Neural progenitor cell (in vitro differentiated cells): ENCODE measurements around the gene UNC93B1. TPM values are rescaled to one million over a fixed set of nuclear protein-coding genes. Genes with fewer than 3 reads are reported as not detected.

Source experiments
- DNase-seq: peaks from one replicate; pipeline ENCODE4 v3.0.0-alpha.2; 2016; ENCODE audit warnings: low spot score
- H2AFZ ChIP-seq: fragments of 200-600 bp; sonication (generic); replicated peaks from 2 replicates; pipeline ENCODE4 v1.6.1; 2016; ENCODE audit warnings: antibody characterized with exemption
- H3F3A ChIP-seq: fragments of 200-600 bp; sonication (generic); 2 replicates; pipeline ENCODE4 v1.6.1; 2016; ENCODE audit warnings: antibody characterized with exemption, low read depth
- H3K27ac ChIP-seq: fragments of 200-600 bp; sonication (generic); 2 replicates; pipeline ENCODE4 v1.5.1; 2016; ENCODE audit warnings: mild to moderate bottlenecking
- H3K27me3 ChIP-seq: fragments of 200-600 bp; sonication (generic); 2 replicates; pipeline ENCODE4 v1.6.1; 2016; ENCODE audit warnings: mild to moderate bottlenecking, moderate library complexity
- H3K36me3 ChIP-seq: fragments of 200-600 bp; sonication (generic); 2 replicates; pipeline ENCODE4 v1.5.1; 2016
- H3K4me1 ChIP-seq: fragments of 200-600 bp; sonication (generic); 2 replicates; pipeline ENCODE4 v1.6.1; 2016; ENCODE audit warnings: mixed run types
- H3K4me2 ChIP-seq: fragments of 200-600 bp; sonication (generic); 2 replicates; pipeline ENCODE4 v1.6.1; 2016
- H3K4me3 ChIP-seq: fragments of 200-600 bp; sonication (generic); 2 replicates; pipeline ENCODE4 v1.5.1; 2016
- H3K79me2 ChIP-seq: fragments of 200-600 bp; sonication (generic); 2 replicates; pipeline ENCODE4 v1.6.1; 2016; ENCODE audit warnings: low read depth
- H3K9ac ChIP-seq: fragments of 200-600 bp; sonication (generic); 2 replicates; pipeline ENCODE4 v1.6.1; 2016
- H3K9me3 ChIP-seq: fragments of 200-600 bp; sonication (generic); 2 replicates; pipeline ENCODE4 v1.5.1; 2016; ENCODE audit warnings: low read depth
- H4K20me1 ChIP-seq: fragments of 200-600 bp; sonication (generic); 2 replicates; pipeline ENCODE4 v1.6.1; 2016; ENCODE audit warnings: low read depth
- H3K27ac Mint-ChIP-seq: 3 replicates; pipeline ENCODE4 v1.8.0; 2021; ENCODE audit warnings: mixed read lengths
- H3K27me3 Mint-ChIP-seq: 2 replicates; pipeline ENCODE4 v1.8.0; 2022; ENCODE audit warnings: low read depth, mild to moderate bottlenecking, inconsistent platforms, moderate library complexity, mixed read lengths; ENCODE audit not compliant: insufficient read depth
- H3K36me3 Mint-ChIP-seq: 3 replicates; pipeline ENCODE4 v1.8.0; 2021; ENCODE audit warnings: mixed read lengths
- H3K4me1 Mint-ChIP-seq: 3 replicates; pipeline ENCODE4 v1.8.0; 2021; ENCODE audit warnings: mixed read lengths
- H3K4me3 Mint-ChIP-seq: 3 replicates; pipeline ENCODE4 v1.8.0; 2021; ENCODE audit warnings: mild to moderate bottlenecking, moderate library complexity, mixed read lengths
- H3K9me3 Mint-ChIP-seq: 3 replicates; pipeline ENCODE4 v1.8.0; 2020; ENCODE audit warnings: mixed read lengths
- EZH2 ChIP-seq: fragments of 200-600 bp; sonication (generic); IDR thresholded peaks from 2 replicates; pipeline ENCODE4 v1.6.1; 2017; ENCODE audit warnings: antibody characterized with exemption, mild to moderate bottlenecking, moderate library complexity
- EZH2phosphoT487 ChIP-seq: fragments of 200-600 bp; sonication (generic); IDR thresholded peaks from 2 replicates; pipeline ENCODE4 v1.6.1; 2017; ENCODE audit warnings: antibody characterized with exemption
- total RNA-seq: library from RNA; depleted of rRNA; stranded (reverse); fragments of >200 nt; gene quantifications from 2 replicates; pipeline ENCODE4 v1.2.3, GENCODE V29; 2015; ENCODE audit warnings: low replicate concordance
- TF ChIP-seq, protein P1 (sequence below): fragments of 200-600 bp; sonication (generic); IDR thresholded peaks from 2 replicates; pipeline ENCODE4 v1.5.1; 2017; ENCODE audit warnings: antibody characterized with exemption, mild to moderate bottlenecking

The UNC93B1 gene
- total RNA-seq, 1 donor from 2014 or later, result 8.8 TPM

GRCh38 chr11:68010090-68011041 is 6.5 kb upstream of the UNC93B1 start, which contains the start of gene ALDH3B1:
Gene ALDH3B1, plus strand, starts transcription at chr11:68010327. Its CDS starts 4,971 bp downstream, at chr11:68015298.
- H3K36me3 Mint-ChIP-seq, result no peaks in the 10 kb centered on the region
- H3K9me3 ChIP-seq, result no peaks in the 10 kb centered on the region
- H3K27me3 ChIP-seq, result no peaks in the 10 kb centered on the region
- H3K4me1 Mint-ChIP-seq, result peaks cover 57% of the 10 kb centered on the region
- no peaks in the 10 kb centered on the region for H3K79me2 ChIP-seq
- H3K27me3 Mint-ChIP-seq, result peaks cover 16% of the 10 kb centered on the region
- H3K4me2 ChIP-seq, result peak within 1 kb of the TSS; percentile 24
- DNase-seq, result peak; percentile 57
- H3K27ac Mint-ChIP-seq, result peak within 1 kb of the TSS; percentile 95
- no peaks in the 10 kb centered on the region for H3K9me3 Mint-ChIP-seq
- H3K9ac ChIP-seq, result no peak within 1 kb of the TSS
- no peaks in the 10 kb centered on the region for H4K20me1 ChIP-seq
- H3K4me3 ChIP-seq, result no peak within 1 kb of the TSS
- peaks cover 14% of the 10 kb centered on the region for H3K4me1 ChIP-seq
- H3K36me3 ChIP-seq, result no peaks in the 10 kb centered on the region
- peaks cover 8% of the 10 kb centered on the region for H3F3A ChIP-seq
- TF ChIP-seq EZH2, result no peak
- TF ChIP-seq, protein P1, sequence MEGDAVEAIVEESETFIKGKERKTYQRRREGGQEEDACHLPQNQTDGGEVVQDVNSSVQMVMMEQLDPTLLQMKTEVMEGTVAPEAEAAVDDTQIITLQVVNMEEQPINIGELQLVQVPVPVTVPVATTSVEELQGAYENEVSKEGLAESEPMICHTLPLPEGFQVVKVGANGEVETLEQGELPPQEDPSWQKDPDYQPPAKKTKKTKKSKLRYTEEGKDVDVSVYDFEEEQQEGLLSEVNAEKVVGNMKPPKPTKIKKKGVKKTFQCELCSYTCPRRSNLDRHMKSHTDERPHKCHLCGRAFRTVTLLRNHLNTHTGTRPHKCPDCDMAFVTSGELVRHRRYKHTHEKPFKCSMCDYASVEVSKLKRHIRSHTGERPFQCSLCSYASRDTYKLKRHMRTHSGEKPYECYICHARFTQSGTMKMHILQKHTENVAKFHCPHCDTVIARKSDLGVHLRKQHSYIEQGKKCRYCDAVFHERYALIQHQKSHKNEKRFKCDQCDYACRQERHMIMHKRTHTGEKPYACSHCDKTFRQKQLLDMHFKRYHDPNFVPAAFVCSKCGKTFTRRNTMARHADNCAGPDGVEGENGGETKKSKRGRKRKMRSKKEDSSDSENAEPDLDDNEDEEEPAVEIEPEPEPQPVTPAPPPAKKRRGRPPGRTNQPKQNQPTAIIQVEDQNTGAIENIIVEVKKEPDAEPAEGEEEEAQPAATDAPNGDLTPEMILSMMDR, result no peak
- peak within 1 kb of the TSS; percentile 51 for H2AFZ ChIP-seq
- peak within 1 kb of the TSS; percentile 30 for H3K4me3 Mint-ChIP-seq
- no peak within 1 kb of the TSS for H3K27ac ChIP-seq

DNA sequence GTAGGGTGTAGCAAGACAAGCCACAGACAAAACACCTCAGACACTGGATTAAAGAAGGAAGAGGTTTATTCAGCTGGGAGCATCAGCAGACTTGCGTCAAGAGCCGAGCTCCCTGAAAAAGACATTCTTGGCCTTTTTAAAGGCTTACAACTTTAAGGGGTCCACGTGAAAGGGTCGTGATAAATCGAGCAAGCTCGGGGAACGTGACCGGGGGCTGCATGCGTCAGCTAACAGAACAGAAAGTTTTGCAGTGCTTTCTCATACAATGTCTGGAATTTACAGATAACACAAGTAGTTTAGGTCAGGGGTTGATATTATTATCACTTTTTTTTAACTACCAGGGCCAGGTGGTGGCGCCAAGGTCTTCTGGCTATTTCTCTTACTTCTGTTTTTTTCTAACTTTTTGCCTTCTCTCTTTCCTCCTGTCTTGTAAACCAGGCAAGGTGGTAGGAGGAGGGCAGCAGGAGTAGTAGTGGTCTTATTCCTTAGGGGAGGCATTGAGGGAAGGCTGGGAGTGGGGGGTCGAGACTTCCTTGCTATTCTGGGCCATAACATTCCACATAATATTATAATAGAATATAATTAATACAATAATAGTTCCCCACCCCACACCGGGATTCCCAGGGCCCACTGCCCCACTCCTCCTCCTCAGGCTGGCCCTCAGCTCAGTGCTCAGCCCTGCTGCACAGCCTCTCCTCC is 5.6 kb upstream of the UNC93B1 start:
- H4K20me1 ChIP-seq, result no peaks in the 10 kb centered on the region
- peak overlapping the region; percentile 30 for H3K4me3 Mint-ChIP-seq
- no peaks in the 10 kb centered on the region for H3K36me3 ChIP-seq
- H3F3A ChIP-seq, result peaks cover 8% of the 10 kb centered on the region
- H2AFZ ChIP-seq, result no peak overlapping the region
- H3K36me3 Mint-ChIP-seq, result no peaks in the 10 kb centered on the region
- peaks cover 15% of the 10 kb centered on the region for H3K27me3 Mint-ChIP-seq
- H3K79me2 ChIP-seq, result no peaks in the 10 kb centered on the region
- no peaks in the 10 kb centered on the region for H3K9me3 ChIP-seq
- H3K9me3 Mint-ChIP-seq, result no peaks in the 10 kb centered on the region
- peak overlapping the region; percentile 78 for H3K27ac Mint-ChIP-seq
- peaks cover 14% of the 10 kb centered on the region for H3K4me1 ChIP-seq
- peaks cover 59% of the 10 kb centered on the region for H3K4me1 Mint-ChIP-seq
- H3K9ac ChIP-seq, result no peak overlapping the region
- TF ChIP-seq, protein P1, result no peak
- no peak for TF ChIP-seq EZH2phosphoT487
- TF ChIP-seq EZH2, result no peak
- no peak overlapping the region for H3K4me3 ChIP-seq
- no peak for DNase-seq
- H3K27me3 ChIP-seq, result peaks cover 6% of the 10 kb centered on the region
- peak overlapping the region; percentile 24 for H3K4me2 ChIP-seq
- H3K27ac ChIP-seq, result no peak overlapping the region

- peaks cover 52% of the 10 kb centered on the region for H3K4me1 Mint-ChIP-seq
- no peaks in the 10 kb centered on the region for H3K36me3 Mint-ChIP-seq
- H3K79me2 ChIP-seq, result no peaks in the 10 kb centered on the region
- H3F3A ChIP-seq, result peaks cover 8% of the 10 kb centered on the region
- no peaks in the 10 kb centered on the region for H4K20me1 ChIP-seq
- no peak overlapping the region for H3K4me3 Mint-ChIP-seq
- H2AFZ ChIP-seq, result no peak overlapping the region
- no peak overlapping the region for H3K4me3 ChIP-seq
- peak overlapping the region; percentile 78 for H3K27ac Mint-ChIP-seq
- TF ChIP-seq, protein P1, result no peak
- TF ChIP-seq EZH2, result no peak
- TF ChIP-seq EZH2phosphoT487, result no peak
- no peaks in the 10 kb centered on the region for H3K9me3 ChIP-seq
- H3K27me3 ChIP-seq, result peaks cover 15% of the 10 kb centered on the region
- H3K9ac ChIP-seq, result no peak overlapping the region
- H3K9me3 Mint-ChIP-seq, result no peaks in the 10 kb centered on the region
- H3K4me2 ChIP-seq, result no peak overlapping the region
- peaks cover 20% of the 10 kb centered on the region for H3K27me3 Mint-ChIP-seq
- no peak overlapping the region for H3K27ac ChIP-seq
- DNase-seq, result no peak
- peaks cover 14% of the 10 kb centered on the region for H3K4me1 ChIP-seq
- no peaks in the 10 kb centered on the region for H3K36me3 ChIP-seq
Observed at GRCh38 chr11:68008381-68009337, 4.8 kb upstream of the UNC93B1 start.
